ENCODE results near the gene DAP.

Gene DAP

GRCh38 chr5:10689391-10690081, 71.5 kb downstream of the DAP start:
- peak; percentile 60 for DNase-seq (ENCODE audit: low spot score)

DNA sequence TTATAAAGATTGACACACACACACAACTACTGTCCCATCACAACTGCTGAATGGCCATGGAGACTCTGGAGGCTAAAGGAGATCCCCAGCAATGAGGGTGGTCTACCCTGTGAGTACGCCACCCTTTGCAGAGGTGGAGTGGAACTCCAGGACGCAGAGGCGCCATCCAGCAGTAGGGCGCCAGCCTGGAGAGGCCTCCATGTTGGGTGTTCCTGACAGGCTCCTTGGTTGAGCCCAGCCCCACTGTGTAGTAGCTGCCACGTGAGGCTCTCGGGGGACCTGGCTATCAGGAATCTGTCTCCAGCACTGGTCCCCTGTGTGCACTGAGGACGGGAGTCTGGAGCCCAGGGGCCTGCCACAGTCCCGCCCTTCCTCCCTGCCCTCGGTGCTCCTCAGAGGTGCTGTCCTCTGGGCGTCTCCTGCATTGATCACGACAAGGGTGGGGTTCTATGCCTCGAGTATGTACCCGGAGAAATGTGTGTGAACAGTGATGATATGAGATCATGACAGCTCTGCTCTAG, 72.3 kb downstream of the DAP start:
- DNase-seq (ENCODE audit: low spot score), result no peak

DNA sequence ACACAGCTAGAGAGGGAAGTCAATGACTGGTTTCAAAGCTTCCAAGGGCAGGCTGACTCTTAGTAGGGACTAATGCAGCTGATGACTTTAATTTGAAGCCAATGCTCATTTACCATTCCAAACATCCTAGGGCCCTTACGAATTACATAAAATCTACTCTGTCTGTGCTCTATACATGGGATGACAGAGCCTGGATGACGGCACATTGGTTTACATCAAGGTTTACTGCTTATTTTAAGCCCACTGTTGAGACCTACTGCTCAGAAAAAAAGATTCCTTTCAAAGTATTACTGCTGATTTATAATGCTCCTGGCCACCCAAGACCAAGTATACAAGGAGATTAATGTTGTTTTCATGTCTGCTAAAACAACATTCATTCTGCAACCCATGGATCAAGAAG, 74.1 kb downstream of the DAP start:
- DNase-seq (ENCODE audit: low spot score), result no peak

DNA sequence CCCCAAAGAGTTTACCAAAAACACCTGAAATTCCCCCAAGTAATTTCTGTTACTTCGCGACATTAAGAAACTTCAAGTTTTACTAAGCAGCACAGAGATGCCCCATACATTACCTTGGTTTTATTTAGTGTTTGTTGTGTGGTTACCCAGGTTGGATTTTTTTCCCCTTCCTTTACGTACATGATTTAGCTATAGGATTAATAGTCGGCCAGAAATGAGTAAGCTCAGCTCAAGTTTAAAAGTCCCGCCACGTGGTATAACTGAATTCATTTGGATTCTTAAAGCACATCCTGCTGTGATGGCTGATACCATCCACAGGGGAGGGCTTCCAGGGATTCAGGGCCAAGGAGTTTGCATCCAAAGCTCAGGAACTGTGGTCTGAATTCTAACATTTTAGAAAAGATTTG, 75.9 kb downstream of the DAP start:
- no peak for DNase-seq (ENCODE audit: low spot score)

- no peak for DNase-seq (ENCODE audit: low spot score)
These were observed 76.5 kb downstream of the DAP start for GRCh38 chr5:10684303-10685086.

GRCh38 chr5:10682801-10683525, 78.1 kb downstream of the DAP start:
- no peak for DNase-seq (ENCODE audit: low spot score)

- no peak for DNase-seq (ENCODE audit: low spot score)
These were observed 79.0 kb downstream of the DAP start for GRCh38 chr5:10681731-10682679.

GRCh38 chr5:10680876-10681481, 80.1 kb downstream of the DAP start:
- no peak for DNase-seq (ENCODE audit: low spot score)

DNA sequence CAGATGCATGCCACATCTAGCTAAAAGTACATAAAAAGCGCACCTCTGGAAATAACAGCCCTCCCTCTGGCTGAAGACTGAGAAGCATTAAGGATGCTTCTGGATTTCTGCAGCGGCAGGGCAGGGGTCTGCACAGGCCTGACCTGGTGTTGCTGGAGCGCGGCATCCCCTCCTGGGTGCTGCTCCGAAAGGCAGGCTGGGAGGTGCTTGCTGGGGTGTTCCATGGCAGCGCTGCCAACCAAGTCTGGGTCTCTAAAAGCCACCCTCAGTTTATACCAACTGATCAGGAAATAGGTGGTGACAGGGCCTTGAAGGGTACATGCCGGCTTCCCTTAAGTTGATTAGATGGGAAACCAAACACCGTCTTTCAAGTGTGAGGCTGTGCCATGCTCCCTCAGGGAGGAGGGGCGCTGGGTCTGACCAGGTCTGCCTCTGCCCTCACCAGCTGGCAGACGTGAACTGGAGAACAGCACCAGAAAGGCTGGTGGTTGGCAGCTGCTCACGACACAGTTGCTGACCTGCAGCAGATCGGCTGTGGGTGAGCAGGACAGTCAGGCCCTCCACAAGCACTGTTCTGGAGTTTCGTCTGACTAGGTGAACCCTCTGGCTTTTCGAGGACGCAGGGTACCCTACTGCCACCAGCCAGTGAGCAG, 81.6 kb downstream of the DAP start:
- DNase-seq (ENCODE audit: low spot score), result no peak

- no peak for DNase-seq (ENCODE audit: low spot score)
These were observed 82.8 kb downstream of the DAP start for GRCh38 chr5:10678244-10678643.

GRCh38 chr5:10677533-10677932, 83.5 kb downstream of the DAP start:
- DNase-seq (ENCODE audit: low spot score), result no peak

DNA sequence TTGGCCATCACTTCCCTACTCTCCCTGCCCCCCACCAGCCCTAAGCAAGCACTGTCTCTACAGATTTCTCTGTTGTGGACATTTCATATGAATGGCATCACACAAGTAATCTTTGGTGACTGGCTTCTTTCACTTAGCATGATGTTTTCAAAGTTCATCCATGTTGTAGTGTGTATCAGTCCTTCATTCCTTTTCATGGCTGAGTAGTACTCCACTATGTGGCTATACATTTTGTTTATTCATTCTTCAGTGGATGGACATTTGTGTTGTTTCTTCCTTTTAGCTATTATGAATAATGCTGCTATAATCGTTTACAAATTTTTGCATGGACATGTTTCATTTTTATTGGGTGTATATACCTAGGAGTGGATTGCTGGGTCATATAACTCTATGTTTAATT, 84.1 kb downstream of the DAP start:
- DNase-seq (ENCODE audit: low spot score), result no peak

- DNase-seq (ENCODE audit: low spot score), result no peak
These were observed 84.8 kb downstream of the DAP start for GRCh38 chr5:10676224-10676623.

DNA sequence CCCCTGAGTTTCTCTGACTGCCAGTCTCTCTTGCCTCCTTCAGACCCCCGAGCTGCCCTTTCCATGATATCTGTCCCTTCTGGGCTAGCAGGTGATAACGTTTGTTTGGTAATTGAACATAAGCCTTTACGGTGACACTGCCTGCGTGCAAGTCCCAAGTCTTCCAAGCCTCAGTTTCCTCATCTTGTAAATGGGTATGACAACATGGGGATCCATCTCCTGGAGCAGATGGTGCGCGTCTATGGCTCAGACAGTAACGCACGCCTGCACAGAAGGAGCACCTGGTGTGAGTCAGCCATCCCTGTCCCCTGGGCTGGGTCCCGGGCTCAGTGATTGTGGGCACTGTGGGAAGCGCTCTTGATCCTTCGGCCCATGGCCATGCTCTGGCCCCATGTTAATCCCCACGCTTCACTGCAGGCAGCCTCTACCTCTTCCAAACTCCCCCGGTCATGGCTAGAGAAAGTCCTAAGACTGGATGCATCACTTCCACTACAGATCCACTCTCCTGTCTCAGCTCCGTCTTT, 85.8 kb downstream of the DAP start:
- no peak for DNase-seq (ENCODE audit: low spot score)

GRCh38 chr5:10674582-10674981, 86.5 kb downstream of the DAP start:
- no peak for DNase-seq (ENCODE audit: low spot score)

DNA sequence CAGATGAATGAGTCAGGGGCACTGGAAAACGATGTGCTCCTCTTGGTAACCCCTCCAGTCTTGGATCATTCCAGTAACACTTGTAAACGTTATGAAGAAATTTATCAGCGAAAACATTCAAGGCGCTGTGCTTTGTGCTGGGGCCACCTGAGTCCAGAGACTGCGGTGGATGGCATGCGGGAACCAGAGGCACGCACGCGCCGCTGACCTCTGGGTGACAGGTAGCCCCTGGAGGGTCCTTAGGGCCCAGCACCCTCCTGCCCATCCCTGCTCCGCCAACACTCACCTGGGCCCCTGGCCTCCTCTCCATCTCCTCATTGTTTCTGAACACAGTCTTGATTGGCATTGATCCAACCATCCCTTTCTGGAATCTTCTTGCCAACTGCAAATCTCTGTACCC, 86.9 kb downstream of the DAP start:
- DNase-seq (ENCODE audit: low spot score), result no peak

DNA sequence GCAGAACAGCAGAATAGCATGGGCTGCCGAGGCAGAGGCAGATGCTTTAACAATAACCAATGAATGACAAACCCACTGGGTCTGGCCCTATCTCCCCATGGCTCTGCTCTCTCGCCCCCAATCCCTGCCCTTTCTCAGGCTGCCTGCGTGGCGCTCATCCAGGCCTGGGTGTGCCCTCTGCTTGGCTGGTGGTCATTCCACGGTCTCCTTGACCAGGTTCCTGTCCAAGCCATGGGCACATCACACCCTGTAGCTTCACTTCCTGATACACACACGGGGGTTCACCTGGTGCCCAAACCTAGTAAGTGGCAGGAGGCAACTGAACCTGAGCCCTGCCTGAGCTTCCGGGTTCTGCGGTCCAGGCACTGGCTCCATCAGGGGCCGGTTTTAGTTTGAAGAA, 87.6 kb downstream of the DAP start:
- no peak for DNase-seq (ENCODE audit: low spot score)

DNA sequence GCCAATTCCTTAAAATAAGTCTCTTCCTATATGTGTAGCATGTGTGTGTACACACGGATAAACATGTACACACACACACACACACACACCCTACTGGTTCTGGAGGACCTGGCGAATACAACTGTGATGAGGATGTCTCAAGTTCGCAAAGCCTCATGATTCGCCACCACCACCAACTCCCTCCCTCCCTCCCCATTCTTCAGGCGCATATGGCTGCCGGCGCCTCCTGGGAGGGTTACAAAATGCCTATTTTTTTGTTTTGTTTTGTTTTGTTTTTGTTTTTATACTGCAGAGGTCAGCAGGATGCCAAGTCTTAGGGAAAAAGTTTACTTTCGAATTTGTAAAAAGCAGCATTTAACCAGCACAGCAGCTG, 88.0 kb downstream of the DAP start:
- no peak for DNase-seq (ENCODE audit: low spot score)

GRCh38 chr5:10672146-10673016, 88.7 kb downstream of the DAP start:
- no peak for DNase-seq (ENCODE audit: low spot score)
